Upper lobe of right lung (tissue), 1 donor: ENCODE data around the gene EHD1. TPM values are rescaled to one million over a fixed set of nuclear protein-coding genes. Genes with fewer than 3 reads are reported as not detected.

ENCODE experiments used
- ATAC-seq: fragments of 200-7000 bp; cut with Tn5 transposase; one replicate; pipeline ENCODE4 v1.9.1; 2020; ENCODE audit warnings: mild to moderate bottlenecking, moderate library complexity
- DNase-seq: peaks from one replicate; pipeline ENCODE4 v3.0.0-alpha.2; 2020
- H3K27ac ChIP-seq: fragments of 200-600 bp; one replicate; pipeline ENCODE4 v1.8.0; 2022
- H3K27me3 ChIP-seq: fragments of 200-600 bp; one replicate; pipeline ENCODE4 v1.8.0; 2022; ENCODE audit warnings: mild to moderate bottlenecking
- H3K36me3 ChIP-seq: fragments of 200-600 bp; one replicate; pipeline ENCODE4 v1.8.0; 2022
- H3K4me1 ChIP-seq: fragments of 200-600 bp; one replicate; pipeline ENCODE4 v1.8.0; 2022
- H3K4me3 ChIP-seq: fragments of 200-600 bp; one replicate; pipeline ENCODE4 v1.8.0; 2022; ENCODE audit warnings: mild to moderate bottlenecking
- H3K9me3 ChIP-seq: fragments of 200-600 bp; one replicate; pipeline ENCODE4 v1.8.0; 2022
- CTCF ChIP-seq: fragments of 200-600 bp; IDR thresholded peaks from one replicate; pipeline ENCODE4 v1.8.0; 2022; ENCODE audit warnings: antibody characterized with exemption
- intact Hi-C: fragments of 100-400 bp; cut with DNase I; formaldehyde crosslinking; loops from one replicate; pipeline ENCODE4 v1.11.0; 2022
- total RNA-seq: library from RNA; stranded (reverse); fragmentation: NEBNext Ultra II Directional; extraction: Animal tissue kit (Norgen Biotek cat#: 25700); gene quantifications from one replicate; pipeline ENCODE4 v1.2.1, GENCODE V29; 2021
- donor health status: DM: no; HTN: yes; CAD: no; lungs with severe emphysema.

The EHD1 gene
- total RNA-seq, 1 donor from 2014 or later: 94.6 TPM

GRCh38 chr11:64879244-64879900 is 951 bp upstream of the EHD1 start:
- Histone ChIP-seq H3K9me3 (no peaks in the 10 kb centered on the region), H3K4me3 (peak overlapping the region; percentile 99), H3K36me3 (peaks cover 7% of the 10 kb centered on the region), H3K27ac (peak overlapping the region; percentile 90), H3K4me1 (peaks cover 48% of the 10 kb centered on the region), H3K27me3 (no peaks in the 10 kb centered on the region)
- ATAC-seq (peak; percentile 6), DNase-seq (peak; percentile 79)
- intact Hi-C loops: no loop called here
- TF ChIP-seq CTCF: no peak

GRCh38 chr11:64878223-64878493 is 263 bp downstream of the EHD1 start:
- Histone ChIP-seq H3K27ac (peak overlapping the region; percentile 88), H3K4me3 (peak overlapping the region; percentile 99), H3K4me1 (peaks cover 52% of the 10 kb centered on the region), H3K27me3 (no peaks in the 10 kb centered on the region), H3K36me3 (peaks cover 17% of the 10 kb centered on the region), H3K9me3 (no peaks in the 10 kb centered on the region)
- intact Hi-C loops: no loop called here
- DNase-seq (no peak), ATAC-seq (peak; percentile 25)
- TF ChIP-seq CTCF: no peak

- no peaks in the 10 kb centered on the region for H3K9me3 ChIP-seq
- intact Hi-C loops: no loop called here
- no peaks in the 10 kb centered on the region for H3K27me3 ChIP-seq
- peaks cover 57% of the 10 kb centered on the region for H3K4me1 ChIP-seq
- peak overlapping the region; percentile 99 for H3K4me3 ChIP-seq
- TF ChIP-seq CTCF: no peak
- H3K36me3 ChIP-seq: peaks cover 23% of the 10 kb centered on the region
- peak overlapping the region; percentile 88 for H3K27ac ChIP-seq
- DNase-seq (no peak), ATAC-seq (no peak)
Measured at GRCh38 chr11:64877390-64878222, 815 bp downstream of the EHD1 start.

- intact Hi-C loops: no loop called here
- H3K4me3 ChIP-seq: peak overlapping the region; percentile 99
- no peak for TF ChIP-seq CTCF
- no peaks in the 10 kb centered on the region for H3K27me3 ChIP-seq
- peaks cover 30% of the 10 kb centered on the region for H3K36me3 ChIP-seq
- ATAC-seq (peak; percentile 40), DNase-seq (peak; percentile 84)
- H3K4me1 ChIP-seq: peaks cover 62% of the 10 kb centered on the region
- H3K9me3 ChIP-seq: no peaks in the 10 kb centered on the region
- peak overlapping the region; percentile 88 for H3K27ac ChIP-seq
Measured at GRCh38 chr11:64876835-64877341, 1.5 kb downstream of the EHD1 start.

GRCh38 chr11:64876229-64876750 is 2.1 kb downstream of the EHD1 start:
- ATAC-seq (no peak), DNase-seq (no peak)
- peak overlapping the region; percentile 99 for H3K4me3 ChIP-seq
- intact Hi-C loops: no loop called here
- peak overlapping the region; percentile 88 for H3K27ac ChIP-seq
- H3K4me1 ChIP-seq: peaks cover 68% of the 10 kb centered on the region
- TF ChIP-seq CTCF: no peak
- H3K9me3 ChIP-seq: no peaks in the 10 kb centered on the region
- H3K36me3 ChIP-seq: peaks cover 34% of the 10 kb centered on the region
- no peaks in the 10 kb centered on the region for H3K27me3 ChIP-seq
